ENCODE measurements around the gene CFAP210.

DNA sequence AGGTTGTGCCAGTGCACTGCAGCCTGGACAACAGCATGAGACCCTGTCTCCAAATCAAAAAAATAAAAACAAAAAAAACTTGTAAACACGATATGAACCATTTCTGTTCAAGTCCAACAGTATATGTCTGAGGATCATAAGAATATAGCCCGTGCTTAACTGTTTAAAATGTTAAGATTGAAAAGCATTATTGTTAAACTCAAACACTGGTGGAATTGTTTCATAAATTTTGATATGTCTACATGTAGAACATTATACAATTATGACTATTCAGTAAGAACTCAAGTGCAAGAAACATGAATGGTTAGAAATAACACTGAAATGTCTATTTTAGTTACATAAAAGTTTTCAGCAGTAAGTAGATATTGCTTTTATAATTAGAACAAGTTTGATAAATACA lies 80.3 kb downstream of the CFAP210 start:
- TF ChIP-seq, protein P1, sequence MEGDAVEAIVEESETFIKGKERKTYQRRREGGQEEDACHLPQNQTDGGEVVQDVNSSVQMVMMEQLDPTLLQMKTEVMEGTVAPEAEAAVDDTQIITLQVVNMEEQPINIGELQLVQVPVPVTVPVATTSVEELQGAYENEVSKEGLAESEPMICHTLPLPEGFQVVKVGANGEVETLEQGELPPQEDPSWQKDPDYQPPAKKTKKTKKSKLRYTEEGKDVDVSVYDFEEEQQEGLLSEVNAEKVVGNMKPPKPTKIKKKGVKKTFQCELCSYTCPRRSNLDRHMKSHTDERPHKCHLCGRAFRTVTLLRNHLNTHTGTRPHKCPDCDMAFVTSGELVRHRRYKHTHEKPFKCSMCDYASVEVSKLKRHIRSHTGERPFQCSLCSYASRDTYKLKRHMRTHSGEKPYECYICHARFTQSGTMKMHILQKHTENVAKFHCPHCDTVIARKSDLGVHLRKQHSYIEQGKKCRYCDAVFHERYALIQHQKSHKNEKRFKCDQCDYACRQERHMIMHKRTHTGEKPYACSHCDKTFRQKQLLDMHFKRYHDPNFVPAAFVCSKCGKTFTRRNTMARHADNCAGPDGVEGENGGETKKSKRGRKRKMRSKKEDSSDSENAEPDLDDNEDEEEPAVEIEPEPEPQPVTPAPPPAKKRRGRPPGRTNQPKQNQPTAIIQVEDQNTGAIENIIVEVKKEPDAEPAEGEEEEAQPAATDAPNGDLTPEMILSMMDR (IDR thresholded peaks at IDR 0.05 in 2 of 3, conservative IDR thresholded peaks at IDR 0.05 in 1 of 3; ENCODE audit: borderline replicate concordance in 1 of 3, insufficient read depth in 1 of 3, low read depth in 2 of 3, low read length in 2 of 3) = no peak
- no peak for TF ChIP-seq YY1 (IDR thresholded peaks at IDR 0.05; ENCODE audit: extremely low read depth, insufficient replicate concordance, low read depth, low read length)
- no peak for TF ChIP-seq POLR2A (IDR thresholded peaks at IDR 0.05; ENCODE audit: borderline replicate concordance, extremely low read depth, insufficient read depth, insufficient read length)
- TF ChIP-seq FOSL1 (IDR thresholded peaks at IDR 0.05; ENCODE audit: low read depth) = no peak
- TF ChIP-seq POLR2AphosphoS5 (IDR thresholded peaks at IDR 0.05; ENCODE audit: low read depth, low read length) = no peak
- TF ChIP-seq EGR1 (IDR thresholded peaks at IDR 0.05; ENCODE audit: low read depth) = no peak
- no peak for TF ChIP-seq CEBPB (IDR thresholded peaks at IDR 0.05; ENCODE audit: low read depth)
- TF ChIP-seq EZH2 (IDR thresholded peaks at IDR 0.05) = no peak

Data from HCT116 (cell line).